KMS-11 (cell line): ENCODE data around the gene BRINP1.

ENCODE experiments used
- H2AFZ ChIP-seq: fragments of 200-600 bp; sonication (generic); 2 replicates; pipeline ENCODE4 v1.6.1; 2016; ENCODE audit warnings: antibody characterized with exemption, mixed run types, low read depth
- H3K27ac ChIP-seq: fragments of 200-600 bp; sonication (generic); 2 replicates; pipeline ENCODE4 v1.6.1; 2016; ENCODE audit warnings: mild to moderate bottlenecking, mixed run types
- H3K27me3 ChIP-seq: fragments of 200-600 bp; sonication (generic); 2 replicates; pipeline ENCODE4 v1.6.1; 2017; ENCODE audit warnings: mild to moderate bottlenecking, low read depth, mixed run types, moderate library complexity; ENCODE audit not compliant: insufficient read depth
- H3K36me3 ChIP-seq: fragments of 200-600 bp; sonication (generic); 2 replicates; pipeline ENCODE4 v1.6.1; 2017; ENCODE audit warnings: mild to moderate bottlenecking, mixed run types; ENCODE audit not compliant: insufficient read depth
- H3K4me1 ChIP-seq: fragments of 200-600 bp; sonication (generic); 2 replicates; pipeline ENCODE4 v1.6.1; 2016; ENCODE audit warnings: mild to moderate bottlenecking, low read depth, mixed run types; ENCODE audit not compliant: poor library complexity, severe bottlenecking
- H3K4me2 ChIP-seq: fragments of 200-600 bp; sonication (generic); 2 replicates; pipeline ENCODE4 v1.7.0; 2016; ENCODE audit warnings: mild to moderate bottlenecking, mixed run types
- H3K4me3 ChIP-seq: fragments of 200-600 bp; sonication (generic); IDR thresholded peaks from 2 replicates; pipeline ENCODE4 v1.6.1; 2017; ENCODE audit warnings: low read depth, low read length, mixed read lengths; ENCODE audit not compliant: insufficient read depth
- H3K79me2 ChIP-seq: fragments of 200-600 bp; sonication (generic); 2 replicates; pipeline ENCODE4 v1.6.1; 2016; ENCODE audit warnings: low read depth, mixed run types; ENCODE audit not compliant: insufficient read depth
- H3K9ac ChIP-seq: fragments of 200-600 bp; sonication (generic); 2 replicates; pipeline ENCODE4 v1.6.1; 2016; ENCODE audit warnings: mild to moderate bottlenecking, mixed run types
- H4K20me1 ChIP-seq: fragments of 200-600 bp; sonication (generic); 2 replicates; pipeline ENCODE4 v1.6.1; 2016; ENCODE audit warnings: mild to moderate bottlenecking, mixed run types; ENCODE audit not compliant: insufficient read depth
- TF ChIP-seq, protein P1 (sequence below): fragments of 200-600 bp; sonication (generic); conservative IDR thresholded peaks from 2 replicates; pipeline ENCODE4 v1.6.1; 2017; ENCODE audit warnings: low read depth, mild to moderate bottlenecking, antibody characterized with exemption, low read length, moderate library complexity, mixed read lengths

BRINP1 gene

GRCh38 chr9:119157196-119157595 is 212.0 kb downstream of the BRINP1 start:
- TF ChIP-seq, protein P1, sequence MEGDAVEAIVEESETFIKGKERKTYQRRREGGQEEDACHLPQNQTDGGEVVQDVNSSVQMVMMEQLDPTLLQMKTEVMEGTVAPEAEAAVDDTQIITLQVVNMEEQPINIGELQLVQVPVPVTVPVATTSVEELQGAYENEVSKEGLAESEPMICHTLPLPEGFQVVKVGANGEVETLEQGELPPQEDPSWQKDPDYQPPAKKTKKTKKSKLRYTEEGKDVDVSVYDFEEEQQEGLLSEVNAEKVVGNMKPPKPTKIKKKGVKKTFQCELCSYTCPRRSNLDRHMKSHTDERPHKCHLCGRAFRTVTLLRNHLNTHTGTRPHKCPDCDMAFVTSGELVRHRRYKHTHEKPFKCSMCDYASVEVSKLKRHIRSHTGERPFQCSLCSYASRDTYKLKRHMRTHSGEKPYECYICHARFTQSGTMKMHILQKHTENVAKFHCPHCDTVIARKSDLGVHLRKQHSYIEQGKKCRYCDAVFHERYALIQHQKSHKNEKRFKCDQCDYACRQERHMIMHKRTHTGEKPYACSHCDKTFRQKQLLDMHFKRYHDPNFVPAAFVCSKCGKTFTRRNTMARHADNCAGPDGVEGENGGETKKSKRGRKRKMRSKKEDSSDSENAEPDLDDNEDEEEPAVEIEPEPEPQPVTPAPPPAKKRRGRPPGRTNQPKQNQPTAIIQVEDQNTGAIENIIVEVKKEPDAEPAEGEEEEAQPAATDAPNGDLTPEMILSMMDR: no peak
- Histone ChIP-seq H3K4me1 (no peaks in the 10 kb centered on the region), H3K4me2 (no peak overlapping the region), H3K36me3 (no peaks in the 10 kb centered on the region), H3K27ac (no peak overlapping the region), H3K9ac (no peak overlapping the region), H3K27me3 (no peaks in the 10 kb centered on the region), H2AFZ (no peak overlapping the region), H3K79me2 (no peaks in the 10 kb centered on the region), H3K4me3 (no peak overlapping the region), H4K20me1 (no peaks in the 10 kb centered on the region)

DNA sequence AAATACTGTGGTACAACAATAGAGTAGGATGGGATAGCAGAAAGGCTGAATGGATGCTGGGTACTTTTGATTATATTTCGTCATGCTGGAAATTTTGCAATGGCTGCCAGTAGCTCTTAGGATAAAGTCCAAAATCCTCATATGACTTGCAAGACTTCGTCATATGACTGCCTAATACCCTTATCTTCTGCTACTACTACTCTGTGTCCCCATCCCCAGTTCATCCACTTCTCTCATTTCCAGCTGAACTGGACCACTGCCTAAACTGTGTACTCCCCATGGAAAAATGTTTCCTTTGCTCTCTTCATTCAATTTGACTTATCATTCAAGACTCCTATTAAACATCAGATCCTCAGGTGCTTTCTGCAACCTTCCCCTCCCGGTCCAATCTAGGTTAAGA is 212.9 kb downstream of the BRINP1 start:
- H3K27ac ChIP-seq: no peak overlapping the region
- H3K4me3 ChIP-seq: no peak overlapping the region
- H3K27me3 ChIP-seq: no peaks in the 10 kb centered on the region
- no peaks in the 10 kb centered on the region for H3K79me2 ChIP-seq
- no peak overlapping the region for H3K9ac ChIP-seq
- H3K4me2 ChIP-seq: no peak overlapping the region
- H3K4me1 ChIP-seq: no peaks in the 10 kb centered on the region
- TF ChIP-seq, protein P1: no peak
- H2AFZ ChIP-seq: no peak overlapping the region
- no peaks in the 10 kb centered on the region for H3K36me3 ChIP-seq
- no peaks in the 10 kb centered on the region for H4K20me1 ChIP-seq

- no peaks in the 10 kb centered on the region for H4K20me1 ChIP-seq
- H3K79me2 ChIP-seq: no peaks in the 10 kb centered on the region
- H3K9ac ChIP-seq: no peak overlapping the region
- no peaks in the 10 kb centered on the region for H3K4me1 ChIP-seq
- H3K4me2 ChIP-seq: no peak overlapping the region
- H3K36me3 ChIP-seq: no peaks in the 10 kb centered on the region
- TF ChIP-seq, protein P1: no peak
- no peak overlapping the region for H3K4me3 ChIP-seq
- H3K27ac ChIP-seq: no peak overlapping the region
- H3K27me3 ChIP-seq: no peaks in the 10 kb centered on the region
- no peak overlapping the region for H2AFZ ChIP-seq
Measured at GRCh38 chr9:119154527-119154926, 214.7 kb downstream of the BRINP1 start.

- Histone ChIP-seq H3K9ac (no peak overlapping the region), H3K27me3 (no peaks in the 10 kb centered on the region), H3K27ac (no peak overlapping the region), H3K4me1 (no peaks in the 10 kb centered on the region), H4K20me1 (no peaks in the 10 kb centered on the region), H3K36me3 (no peaks in the 10 kb centered on the region), H3K4me3 (no peak overlapping the region), H3K79me2 (no peaks in the 10 kb centered on the region), H3K4me2 (no peak overlapping the region), H2AFZ (no peak overlapping the region)
- TF ChIP-seq, protein P1: no peak
Measured at GRCh38 chr9:119153402-119153801, 215.8 kb downstream of the BRINP1 start.
